Esophagus muscularis mucosa (tissue), 3 donors: ENCODE data around the gene TMPRSS2.

Experiments
- POLR2A ChIP-seq: fragments of 450-650 bp; IDR thresholded peaks from one replicate; pipeline ENCODE4 v1.6.1; 2017; ENCODE audit warnings: antibody characterized with exemption, moderate library complexity, mild to moderate bottlenecking, low read depth
- POLR2AphosphoS5 ChIP-seq, 2 donors: sonication (generic); formaldehyde crosslinking; IDR thresholded peaks; one replicate each; pipeline ENCODE4 v1.6.1; 2017; ENCODE audit warnings: antibody characterized with exemption in 2 of 2
- TF ChIP-seq, protein P1 (sequence below), 3 experiments: fragments of 200-600 bp in 2 of 3; fragments of 450-650 bp in 1 of 3; sonication (generic) in 2 of 3; IDR thresholded peaks; one replicate each; pipeline ENCODE4 v1.5.1; 2017 to 2019; ENCODE audit warnings: antibody characterized with exemption in 3 of 3, mild to moderate bottlenecking in 2 of 3, moderate library complexity in 1 of 3

- TF ChIP-seq POLR2A (no peak), POLR2AphosphoS5 (IDR thresholded peaks at IDR 0.05) (no peak)
- TF ChIP-seq, protein P1, sequence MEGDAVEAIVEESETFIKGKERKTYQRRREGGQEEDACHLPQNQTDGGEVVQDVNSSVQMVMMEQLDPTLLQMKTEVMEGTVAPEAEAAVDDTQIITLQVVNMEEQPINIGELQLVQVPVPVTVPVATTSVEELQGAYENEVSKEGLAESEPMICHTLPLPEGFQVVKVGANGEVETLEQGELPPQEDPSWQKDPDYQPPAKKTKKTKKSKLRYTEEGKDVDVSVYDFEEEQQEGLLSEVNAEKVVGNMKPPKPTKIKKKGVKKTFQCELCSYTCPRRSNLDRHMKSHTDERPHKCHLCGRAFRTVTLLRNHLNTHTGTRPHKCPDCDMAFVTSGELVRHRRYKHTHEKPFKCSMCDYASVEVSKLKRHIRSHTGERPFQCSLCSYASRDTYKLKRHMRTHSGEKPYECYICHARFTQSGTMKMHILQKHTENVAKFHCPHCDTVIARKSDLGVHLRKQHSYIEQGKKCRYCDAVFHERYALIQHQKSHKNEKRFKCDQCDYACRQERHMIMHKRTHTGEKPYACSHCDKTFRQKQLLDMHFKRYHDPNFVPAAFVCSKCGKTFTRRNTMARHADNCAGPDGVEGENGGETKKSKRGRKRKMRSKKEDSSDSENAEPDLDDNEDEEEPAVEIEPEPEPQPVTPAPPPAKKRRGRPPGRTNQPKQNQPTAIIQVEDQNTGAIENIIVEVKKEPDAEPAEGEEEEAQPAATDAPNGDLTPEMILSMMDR (IDR thresholded peaks at IDR 0.05), result no peak
These were observed 3.9 kb downstream of the TMPRSS2 start for GRCh38 chr21:41504030-41504429.
